ENCODE results near the gene BAZ2B.

DNA sequence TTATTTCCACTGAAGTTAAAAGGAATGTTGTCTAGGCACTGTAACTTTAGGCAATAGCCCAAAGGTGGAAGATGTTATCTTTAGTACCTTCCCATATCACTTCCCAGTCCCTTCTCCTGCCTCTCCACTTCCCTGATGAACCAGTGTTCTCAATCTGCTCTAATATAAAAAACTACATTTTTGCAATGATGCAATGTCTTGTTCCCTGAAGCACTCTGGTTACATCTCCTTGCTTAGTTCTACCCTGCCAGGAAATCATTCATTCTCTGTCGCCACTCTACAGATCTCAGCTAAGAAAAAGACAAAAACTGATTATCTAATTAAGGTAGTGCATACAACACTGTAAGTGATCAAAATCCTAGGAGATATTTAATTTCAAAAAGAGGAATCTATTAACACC, 71.3 kb downstream of the BAZ2B start:
- TF ChIP-seq POLR2A (IDR thresholded peaks at IDR 0.05; ENCODE audit: low read depth, low read length), result no peak
- TF ChIP-seq, protein P1, sequence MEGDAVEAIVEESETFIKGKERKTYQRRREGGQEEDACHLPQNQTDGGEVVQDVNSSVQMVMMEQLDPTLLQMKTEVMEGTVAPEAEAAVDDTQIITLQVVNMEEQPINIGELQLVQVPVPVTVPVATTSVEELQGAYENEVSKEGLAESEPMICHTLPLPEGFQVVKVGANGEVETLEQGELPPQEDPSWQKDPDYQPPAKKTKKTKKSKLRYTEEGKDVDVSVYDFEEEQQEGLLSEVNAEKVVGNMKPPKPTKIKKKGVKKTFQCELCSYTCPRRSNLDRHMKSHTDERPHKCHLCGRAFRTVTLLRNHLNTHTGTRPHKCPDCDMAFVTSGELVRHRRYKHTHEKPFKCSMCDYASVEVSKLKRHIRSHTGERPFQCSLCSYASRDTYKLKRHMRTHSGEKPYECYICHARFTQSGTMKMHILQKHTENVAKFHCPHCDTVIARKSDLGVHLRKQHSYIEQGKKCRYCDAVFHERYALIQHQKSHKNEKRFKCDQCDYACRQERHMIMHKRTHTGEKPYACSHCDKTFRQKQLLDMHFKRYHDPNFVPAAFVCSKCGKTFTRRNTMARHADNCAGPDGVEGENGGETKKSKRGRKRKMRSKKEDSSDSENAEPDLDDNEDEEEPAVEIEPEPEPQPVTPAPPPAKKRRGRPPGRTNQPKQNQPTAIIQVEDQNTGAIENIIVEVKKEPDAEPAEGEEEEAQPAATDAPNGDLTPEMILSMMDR (IDR thresholded peaks at IDR 0.05; ENCODE audit: extremely low read depth in 1 of 2, insufficient read depth in 1 of 2, low read depth in 1 of 2, low read length in 2 of 2), result no peak
- TF ChIP-seq JUN (IDR thresholded peaks at IDR 0.05; ENCODE audit: borderline replicate concordance, insufficient read depth, insufficient read length, low read depth), result no peak
- TF ChIP-seq FOS (IDR thresholded peaks at IDR 0.05; ENCODE audit: borderline replicate concordance, insufficient read depth, low read length), result no peak

All from endothelial cell of umbilical vein (primary cell).